ENCODE measurements around the gene ARMC8.
A peak's percentile ranks its signal among the peaks of the same experiment; 100 is the strongest.

Gene ARMC8

GRCh38 chr3:138196023-138196422 is 8.9 kb downstream of the ARMC8 start:
- DNase-seq (ENCODE audit: low read depth), result no peak
- H3K4me3 ChIP-seq (ENCODE audit: low read depth, low read length), result no peak overlapping the region

- H3K4me3 ChIP-seq (ENCODE audit: low read depth, low read length), result no peak overlapping the region
- DNase-seq (ENCODE audit: low read depth), result no peak
These were observed 10.0 kb downstream of the ARMC8 start for GRCh38 chr3:138197058-138197457.

GRCh38 chr3:138197524-138197923 is 10.4 kb downstream of the ARMC8 start:
- no peak overlapping the region for H3K4me3 ChIP-seq (ENCODE audit: low read depth, low read length)
- no peak for DNase-seq (ENCODE audit: low read depth)

- no peak overlapping the region for H3K4me3 ChIP-seq (ENCODE audit: low read depth, low read length)
These were observed 12.8 kb downstream of the ARMC8 start for GRCh38 chr3:138199851-138200250.

GRCh38 chr3:138200424-138200823 is 13.3 kb downstream of the ARMC8 start:
- no peak overlapping the region for H3K4me3 ChIP-seq (ENCODE audit: low read depth, low read length)
- no peak for DNase-seq (ENCODE audit: low read depth)

More at GRCh38 chr3:138199851-138200250, 12.8 kb downstream of the ARMC8 start:
- no peak for DNase-seq (ENCODE audit: low read depth)

GRCh38 chr3:138202945-138203701 is 16.0 kb downstream of the ARMC8 start:
- H3K4me3 ChIP-seq (ENCODE audit: low read depth, low read length), result no peak overlapping the region
- no peak for DNase-seq (ENCODE audit: low read depth)

- no peak for DNase-seq (ENCODE audit: low read depth)
- H3K4me3 ChIP-seq (ENCODE audit: low read depth, low read length), result no peak overlapping the region
These were observed 16.8 kb downstream of the ARMC8 start for GRCh38 chr3:138203938-138204337.

- no peak overlapping the region for H3K4me3 ChIP-seq (ENCODE audit: low read depth, low read length)
- no peak for DNase-seq (ENCODE audit: low read depth)
These were observed 18.4 kb downstream of the ARMC8 start for GRCh38 chr3:138205527-138205926.

- no peak overlapping the region for H3K4me3 ChIP-seq (ENCODE audit: low read depth, low read length)
- no peak for DNase-seq (ENCODE audit: low read depth)
These were observed 19.1 kb downstream of the ARMC8 start for GRCh38 chr3:138206196-138206595.

GRCh38 chr3:138210528-138210927 is 23.4 kb downstream of the ARMC8 start:
- DNase-seq (ENCODE audit: low read depth), result no peak
- H3K4me3 ChIP-seq (ENCODE audit: low read depth, low read length), result no peak overlapping the region

GRCh38 chr3:138213398-138214085 is 26.4 kb downstream of the ARMC8 start:
- no peak for DNase-seq (ENCODE audit: low read depth)
- H3K4me3 ChIP-seq (ENCODE audit: low read depth, low read length), result no peak overlapping the region

- H3K4me3 ChIP-seq (ENCODE audit: low read depth, low read length), result no peak overlapping the region
- DNase-seq (ENCODE audit: low read depth), result no peak
These were observed 32.2 kb downstream of the ARMC8 start for GRCh38 chr3:138219255-138219654.

GRCh38 chr3:138220242-138220641 is 33.1 kb downstream of the ARMC8 start:
- no peak for DNase-seq (ENCODE audit: low read depth)
- no peak overlapping the region for H3K4me3 ChIP-seq (ENCODE audit: low read depth, low read length)

GRCh38 chr3:138220788-138221187 is 33.7 kb downstream of the ARMC8 start:
- no peak for DNase-seq (ENCODE audit: low read depth)
- no peak overlapping the region for H3K4me3 ChIP-seq (ENCODE audit: low read depth, low read length)

GRCh38 chr3:138222131-138222941 is 35.2 kb downstream of the ARMC8 start:
- no peak for DNase-seq (ENCODE audit: low read depth)
- H3K4me3 ChIP-seq (ENCODE audit: low read depth, low read length), result no peak overlapping the region

- H3K4me3 ChIP-seq (ENCODE audit: low read depth, low read length), result no peak overlapping the region
- no peak for DNase-seq (ENCODE audit: low read depth)
These were observed 35.8 kb downstream of the ARMC8 start for GRCh38 chr3:138222942-138223287.

GRCh38 chr3:138227650-138228049 is 40.5 kb downstream of the ARMC8 start:
- H3K4me3 ChIP-seq (ENCODE audit: low read depth, low read length), result no peak overlapping the region
- DNase-seq (ENCODE audit: low read depth), result peak; percentile 85

- no peak for DNase-seq (ENCODE audit: low read depth)
- no peak overlapping the region for H3K4me3 ChIP-seq (ENCODE audit: low read depth, low read length)
These were observed 43.4 kb downstream of the ARMC8 start for GRCh38 chr3:138230525-138230924.

GRCh38 chr3:138232705-138233364 is 45.7 kb downstream of the ARMC8 start:
- H3K4me3 ChIP-seq (ENCODE audit: low read depth, low read length), result no peak overlapping the region
- no peak for DNase-seq (ENCODE audit: low read depth)

Data from skeletal muscle cell (primary cell).